Measurements from ENCODE around the gene WBP4. TPM values are rescaled to one million over a fixed set of nuclear protein-coding genes. Genes with fewer than 3 reads are reported as not detected.

WBP4 gene
- total and polyA plus RNA-seq, 11 donors, result 12.4 to 29.9 (median 20.6) TPM

- Histone ChIP-seq H3K4me3 (peak overlapping the region in 1 of 12 donors; percentile 59), H3K4me1 (peaks cover 0 to 78% (median 41%) of the 10 kb centered on the region in 12 donors), H3K27me3 (no peaks in the 10 kb centered on the region), H3K36me3 (peaks cover 0 to 3% (median 0%) of the 10 kb centered on the region in 9 donors), H3K27ac (peak overlapping the region in 1 of 12 donors; percentile 24), H3K9me3 (no peaks in the 10 kb centered on the region)
- DNase-seq (no peak), ATAC-seq (no peak)
- TF ChIP-seq POLR2A (IDR thresholded peaks at IDR 0.05) (no peak), CTCF (IDR thresholded peaks at IDR 0.05) (no peak)
- 82 to 88% (median 87%) methylated on average over 6 of the region's 6 CpGs for WGBS, 4 donors
- intact Hi-C loops (cut with DNase I), result loop anchor here in 2 of 10 donors (5.0 kb wide), 2 partner anchors 36 to 41 kb away; no protein-coding TSS in a partner anchor
Observed at GRCh38 chr13:41015920-41016319, 45.4 kb upstream of the WBP4 start.

GRCh38 chr13:41017159-41017558, 44.1 kb upstream of the WBP4 start:
- no peaks in the 10 kb centered on the region for H3K9me3 ChIP-seq
- peak in 2 of 4 donors; percentile 48 to 54 for ATAC-seq
- DNase-seq, result no peak
- H3K4me1 ChIP-seq, result peaks cover 0 to 79% (median 51%) of the 10 kb centered on the region in 12 donors
- H3K27me3 ChIP-seq, result no peaks in the 10 kb centered on the region
- peak overlapping the region in 5 of 12 donors; percentile 13 to 59 (median 38) for H3K4me3 ChIP-seq
- TF ChIP-seq CTCF (IDR thresholded peaks at IDR 0.05) (no peak), POLR2A (IDR thresholded peaks at IDR 0.05) (no peak)
- WGBS, 4 donors, result 59 to 78% (median 73%) methylated on average over 2 of the region's 2 CpGs
- intact Hi-C loops (cut with DNase I), result loop anchor here in 2 of 10 donors (5.0 kb wide), 2 partner anchors 35 to 40 kb away; no protein-coding TSS in a partner anchor
- peak overlapping the region in 5 of 12 donors; percentile 3 to 93 (median 65) for H3K27ac ChIP-seq
- peaks cover 0 to 3% (median 0%) of the 10 kb centered on the region in 9 donors for H3K36me3 ChIP-seq

- Histone ChIP-seq H3K4me1 (peaks cover 0 to 76% (median 52%) of the 10 kb centered on the region in 12 donors), H3K4me3 (peak overlapping the region in 9 of 12 donors; percentile 0 to 59 (median 25))
- 83 to 93% (median 89%) methylated on average over 3 of the region's 3 CpGs for WGBS, 4 donors
Observed at GRCh38 chr13:41017817-41018601, 43.3 kb upstream of the WBP4 start.

More at GRCh38 chr13:41017817-41018601, 43.3 kb upstream of the WBP4 start:
- no peaks in the 10 kb centered on the region for H3K9me3 ChIP-seq
- H3K36me3 ChIP-seq, result peaks cover 0 to 3% (median 0%) of the 10 kb centered on the region in 9 donors
- H3K27ac ChIP-seq, result peak overlapping the region in 8 of 12 donors; percentile 3 to 93 (median 51)
- no peak for TF ChIP-seq POLR2A (IDR thresholded peaks at IDR 0.05)
- no peak for TF ChIP-seq CTCF (IDR thresholded peaks at IDR 0.05)
- no peak for ATAC-seq
- no peaks in the 10 kb centered on the region for H3K27me3 ChIP-seq
- intact Hi-C loops (cut with DNase I), result loop anchor here in 2 of 10 donors (5.0 kb wide), 2 partner anchors 34 to 39 kb away; no protein-coding TSS in a partner anchor
- DNase-seq, result no peak

Data from heart left ventricle (tissue), 16 donors.